ENCODE measurements around the gene PCDHA4.
"Not testable (repeated sequence)": the region's sequence is repeated elsewhere in the genome, so short reads cannot be mapped to it uniquely, and the experiment has no call there.

GRCh38 chr5:140849831-140850634, 43.2 kb downstream of the PCDHA4 start:
- TF ChIP-seq TCF12 (IDR thresholded peaks at IDR 0.05); CTCF (IDR thresholded peaks at IDR 0.05); MAX (IDR thresholded peaks at IDR 0.05; ENCODE audit: low read depth); SMC3 (IDR thresholded peaks at IDR 0.05; ENCODE audit: low read depth, low read length); JUND (IDR thresholded peaks at IDR 0.05); EP300 (IDR thresholded peaks at IDR 0.05; ENCODE audit: borderline replicate concordance in 1 of 2, low read depth in 1 of 2, low read length in 1 of 2); RAD21 (IDR thresholded peaks at IDR 0.05; ENCODE audit: low read length); USF1 (IDR thresholded peaks at IDR 0.05; ENCODE audit: borderline replicate concordance, low read depth); USF2 (IDR thresholded peaks at IDR 0.05; ENCODE audit: borderline replicate concordance, low read depth, low read length); TAF1 (IDR thresholded peaks at IDR 0.05; ENCODE audit: borderline replicate concordance, low read depth, low read length); ZBTB33 (IDR thresholded peaks at IDR 0.05; ENCODE audit: borderline replicate concordance, low read depth); REST (IDR thresholded peaks at IDR 0.05; ENCODE audit: low read depth, low read length): not testable (repeated sequence)

Measured in SK-N-SH (cell line).